ENCODE data around the gene FAM221B.

DNA sequence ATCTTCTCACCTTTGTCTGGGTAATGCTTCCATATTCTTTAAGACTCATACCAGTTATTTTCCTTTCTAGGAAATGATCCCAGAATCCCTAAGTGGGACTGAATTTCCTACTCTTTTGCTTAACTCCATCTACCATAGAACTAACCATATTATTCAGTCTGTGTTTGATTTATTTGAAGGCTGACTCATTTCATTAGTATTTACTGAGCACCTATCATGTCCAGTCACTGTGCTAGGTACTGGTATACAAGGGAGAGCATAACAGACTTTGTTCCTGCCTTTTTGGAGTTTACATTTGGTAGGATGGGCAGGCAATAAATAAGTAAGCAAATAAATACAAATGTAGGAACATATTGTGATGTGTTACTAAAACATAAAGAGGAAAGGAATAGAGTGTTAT is 32.8 kb downstream of the FAM221B start:
- TF ChIP-seq GATA2 (IDR thresholded peaks at IDR 0.05; ENCODE audit: low read depth, low read length) (no peak), GATA3 (IDR thresholded peaks at IDR 0.05; ENCODE audit: low read depth, low read length) (no peak)
